H1 (cell line): ENCODE results near the gene ACTR2. TPM values are rescaled to one million over a fixed set of nuclear protein-coding genes. Genes with fewer than 3 reads are reported as not detected.

Source experiments
- CHD2 ChIP-seq: IDR thresholded peaks from 2 replicates; pipeline ENCODE4 v1.6.1; 2012; ENCODE audit warnings: low read length, improper control_type of control experiment
- EZH2 ChIP-seq: fragments of 200-600 bp; sonication (generic); IDR thresholded peaks from 2 replicates; pipeline ENCODE4 v1.7.1; 2012; ENCODE audit warnings: low read depth, mild to moderate bottlenecking, moderate library complexity, low read length, inconsistent platforms; ENCODE audit not compliant: severe bottlenecking
- polyA plus RNA-seq, 7 experiments: library from polyadenylated mRNA; depleted of rRNA in 3 of 7; stranded (reverse) in 5 of 7; unstranded in 2 of 7; fragments of >200 nt in 5 of 7; fragments of 200-250 nt in 2 of 7; gene quantifications; 1 replicate in 5 of 7; 2 replicates in 1 of 7; 4 replicates in 1 of 7; pipeline versions ENCODE4 v1.2.1 to v1.2.3, GENCODE V29; 2011 to 2013; ENCODE audit warnings: missing spikeins in 2 of 7, mixed read lengths in 2 of 7
- total RNA-seq: library from RNA; stranded (reverse); fragmentation: NEBNext Ultra II Directional; extraction: Animal tissue kit (Norgen Biotek cat#: 25700); gene quantifications from 2 replicates; pipeline ENCODE4 v1.2.1, GENCODE V29; 2021
- TF ChIP-seq, protein P1 (sequence below): fragments of 300-600 bp; sonication (generic); IDR thresholded peaks from 2 replicates; pipeline ENCODE4 v1.7.1; 2012; ENCODE audit warnings: low read length, moderate library complexity, mild to moderate bottlenecking, inconsistent platforms; ENCODE audit not compliant: insufficient replicate concordance

Gene ACTR2
- total and polyA plus RNA-seq, 2 of the 8 experiments (the other 6 are each of a cell fraction or from before 2014, with no cell fraction given) = 28.3 to 171 TPM

DNA sequence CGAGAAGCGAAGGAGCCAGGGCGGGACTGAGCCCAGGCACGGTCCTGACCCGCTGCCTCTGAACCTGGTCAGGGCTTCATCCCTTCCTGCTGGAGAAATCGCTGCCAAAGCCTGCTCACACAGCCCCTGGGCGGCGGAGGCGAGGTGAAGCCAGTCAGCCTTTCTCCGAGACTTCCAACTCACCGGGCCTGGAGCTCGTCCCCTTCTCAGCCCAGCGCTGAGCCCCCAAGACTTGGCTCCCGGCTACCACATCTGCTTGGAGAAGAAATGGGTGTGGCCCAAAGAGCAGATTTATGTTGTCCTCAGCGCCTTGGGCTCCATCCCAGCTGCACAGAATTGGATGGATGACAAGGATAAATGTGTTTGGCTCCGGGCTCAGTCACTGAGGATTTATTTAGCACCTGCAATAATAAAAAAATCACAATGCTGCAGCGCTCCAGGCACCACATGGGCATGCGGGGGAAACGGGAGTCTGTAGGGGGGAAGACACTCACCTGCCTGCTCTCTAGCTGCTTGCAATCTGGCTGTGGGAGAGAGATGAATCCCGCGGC lies 64.9 kb downstream of the ACTR2 start (continued):
- TF ChIP-seq, protein P1, sequence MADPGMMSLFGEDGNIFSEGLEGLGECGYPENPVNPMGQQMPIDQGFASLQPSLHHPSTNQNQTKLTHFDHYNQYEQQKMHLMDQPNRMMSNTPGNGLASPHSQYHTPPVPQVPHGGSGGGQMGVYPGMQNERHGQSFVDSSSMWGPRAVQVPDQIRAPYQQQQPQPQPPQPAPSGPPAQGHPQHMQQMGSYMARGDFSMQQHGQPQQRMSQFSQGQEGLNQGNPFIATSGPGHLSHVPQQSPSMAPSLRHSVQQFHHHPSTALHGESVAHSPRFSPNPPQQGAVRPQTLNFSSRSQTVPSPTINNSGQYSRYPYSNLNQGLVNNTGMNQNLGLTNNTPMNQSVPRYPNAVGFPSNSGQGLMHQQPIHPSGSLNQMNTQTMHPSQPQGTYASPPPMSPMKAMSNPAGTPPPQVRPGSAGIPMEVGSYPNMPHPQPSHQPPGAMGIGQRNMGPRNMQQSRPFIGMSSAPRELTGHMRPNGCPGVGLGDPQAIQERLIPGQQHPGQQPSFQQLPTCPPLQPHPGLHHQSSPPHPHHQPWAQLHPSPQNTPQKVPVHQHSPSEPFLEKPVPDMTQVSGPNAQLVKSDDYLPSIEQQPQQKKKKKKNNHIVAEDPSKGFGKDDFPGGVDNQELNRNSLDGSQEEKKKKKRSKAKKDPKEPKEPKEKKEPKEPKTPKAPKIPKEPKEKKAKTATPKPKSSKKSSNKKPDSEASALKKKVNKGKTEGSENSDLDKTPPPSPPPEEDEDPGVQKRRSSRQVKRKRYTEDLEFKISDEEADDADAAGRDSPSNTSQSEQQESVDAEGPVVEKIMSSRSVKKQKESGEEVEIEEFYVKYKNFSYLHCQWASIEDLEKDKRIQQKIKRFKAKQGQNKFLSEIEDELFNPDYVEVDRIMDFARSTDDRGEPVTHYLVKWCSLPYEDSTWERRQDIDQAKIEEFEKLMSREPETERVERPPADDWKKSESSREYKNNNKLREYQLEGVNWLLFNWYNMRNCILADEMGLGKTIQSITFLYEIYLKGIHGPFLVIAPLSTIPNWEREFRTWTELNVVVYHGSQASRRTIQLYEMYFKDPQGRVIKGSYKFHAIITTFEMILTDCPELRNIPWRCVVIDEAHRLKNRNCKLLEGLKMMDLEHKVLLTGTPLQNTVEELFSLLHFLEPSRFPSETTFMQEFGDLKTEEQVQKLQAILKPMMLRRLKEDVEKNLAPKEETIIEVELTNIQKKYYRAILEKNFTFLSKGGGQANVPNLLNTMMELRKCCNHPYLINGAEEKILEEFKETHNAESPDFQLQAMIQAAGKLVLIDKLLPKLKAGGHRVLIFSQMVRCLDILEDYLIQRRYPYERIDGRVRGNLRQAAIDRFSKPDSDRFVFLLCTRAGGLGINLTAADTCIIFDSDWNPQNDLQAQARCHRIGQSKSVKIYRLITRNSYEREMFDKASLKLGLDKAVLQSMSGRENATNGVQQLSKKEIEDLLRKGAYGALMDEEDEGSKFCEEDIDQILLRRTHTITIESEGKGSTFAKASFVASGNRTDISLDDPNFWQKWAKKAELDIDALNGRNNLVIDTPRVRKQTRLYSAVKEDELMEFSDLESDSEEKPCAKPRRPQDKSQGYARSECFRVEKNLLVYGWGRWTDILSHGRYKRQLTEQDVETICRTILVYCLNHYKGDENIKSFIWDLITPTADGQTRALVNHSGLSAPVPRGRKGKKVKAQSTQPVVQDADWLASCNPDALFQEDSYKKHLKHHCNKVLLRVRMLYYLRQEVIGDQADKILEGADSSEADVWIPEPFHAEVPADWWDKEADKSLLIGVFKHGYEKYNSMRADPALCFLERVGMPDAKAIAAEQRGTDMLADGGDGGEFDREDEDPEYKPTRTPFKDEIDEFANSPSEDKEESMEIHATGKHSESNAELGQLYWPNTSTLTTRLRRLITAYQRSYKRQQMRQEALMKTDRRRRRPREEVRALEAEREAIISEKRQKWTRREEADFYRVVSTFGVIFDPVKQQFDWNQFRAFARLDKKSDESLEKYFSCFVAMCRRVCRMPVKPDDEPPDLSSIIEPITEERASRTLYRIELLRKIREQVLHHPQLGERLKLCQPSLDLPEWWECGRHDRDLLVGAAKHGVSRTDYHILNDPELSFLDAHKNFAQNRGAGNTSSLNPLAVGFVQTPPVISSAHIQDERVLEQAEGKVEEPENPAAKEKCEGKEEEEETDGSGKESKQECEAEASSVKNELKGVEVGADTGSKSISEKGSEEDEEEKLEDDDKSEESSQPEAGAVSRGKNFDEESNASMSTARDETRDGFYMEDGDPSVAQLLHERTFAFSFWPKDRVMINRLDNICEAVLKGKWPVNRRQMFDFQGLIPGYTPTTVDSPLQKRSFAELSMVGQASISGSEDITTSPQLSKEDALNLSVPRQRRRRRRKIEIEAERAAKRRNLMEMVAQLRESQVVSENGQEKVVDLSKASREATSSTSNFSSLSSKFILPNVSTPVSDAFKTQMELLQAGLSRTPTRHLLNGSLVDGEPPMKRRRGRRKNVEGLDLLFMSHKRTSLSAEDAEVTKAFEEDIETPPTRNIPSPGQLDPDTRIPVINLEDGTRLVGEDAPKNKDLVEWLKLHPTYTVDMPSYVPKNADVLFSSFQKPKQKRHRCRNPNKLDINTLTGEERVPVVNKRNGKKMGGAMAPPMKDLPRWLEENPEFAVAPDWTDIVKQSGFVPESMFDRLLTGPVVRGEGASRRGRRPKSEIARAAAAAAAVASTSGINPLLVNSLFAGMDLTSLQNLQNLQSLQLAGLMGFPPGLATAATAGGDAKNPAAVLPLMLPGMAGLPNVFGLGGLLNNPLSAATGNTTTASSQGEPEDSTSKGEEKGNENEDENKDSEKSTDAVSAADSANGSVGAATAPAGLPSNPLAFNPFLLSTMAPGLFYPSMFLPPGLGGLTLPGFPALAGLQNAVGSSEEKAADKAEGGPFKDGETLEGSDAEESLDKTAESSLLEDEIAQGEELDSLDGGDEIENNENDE = no peak
- no peak for TF ChIP-seq EZH2
- TF ChIP-seq CHD2 = no peak
